ENCODE measurements around the gene CCNJL. TPM values are rescaled to one million over a fixed set of nuclear protein-coding genes. Genes with fewer than 3 reads are reported as not detected.

The CCNJL gene
- total RNA-seq, 1 experiment from 2014 or later, result 17.4 TPM

DNA sequence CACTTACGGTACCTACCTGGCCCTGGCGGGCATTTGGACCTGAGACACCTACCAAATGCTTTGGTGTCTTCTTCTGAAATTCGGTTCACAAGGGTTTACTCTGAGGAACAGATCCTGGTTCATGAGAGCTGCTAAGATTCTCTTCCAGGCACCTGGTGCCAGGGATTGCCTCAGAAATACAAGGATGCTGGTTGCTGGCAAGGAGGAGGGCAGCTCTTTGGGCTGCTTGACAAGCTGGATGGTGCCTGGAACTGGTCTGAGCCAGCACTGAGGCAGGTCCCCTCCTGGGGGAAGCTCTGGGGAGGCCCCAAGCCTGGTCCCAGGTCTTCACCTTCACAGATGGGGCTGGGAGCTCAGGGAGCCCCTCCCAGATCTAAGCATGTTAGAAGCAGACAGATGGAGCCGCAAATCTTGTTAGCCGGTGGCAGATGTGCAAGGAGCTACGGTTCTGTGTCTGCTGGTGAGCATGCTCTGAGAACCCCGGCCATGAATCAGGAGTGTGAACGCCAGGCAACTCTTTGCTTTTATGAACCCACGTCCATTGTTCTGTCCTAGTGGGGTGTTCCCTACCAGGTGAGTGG, 66.8 kb downstream of the CCNJL start:
- BruUV-seq (replicated peaks), result no TSS peak
- Mint-ChIP-seq H3K27ac (ENCODE audit: unreplicated experiment) (no peak overlapping the region), H3K4me3 (ENCODE audit: low read depth, unreplicated experiment) (no peak overlapping the region), H3K4me1 (ENCODE audit: low read depth, unreplicated experiment) (no peaks in the 10 kb centered on the region), H3K9me3 (ENCODE audit: low read depth, unreplicated experiment) (no peaks in the 10 kb centered on the region), H3K36me3 (ENCODE audit: insufficient read depth, unreplicated experiment) (peaks cover 5% of the 10 kb centered on the region), H3K27me3 (ENCODE audit: unreplicated experiment) (no peaks in the 10 kb centered on the region)
- CTCF ChIA-PET, result interaction anchor here (0.5 to 1.2 kb wide), 5 partner anchors 12 to 182 kb away, joined by 3 to 5 read pairs (median 3); no protein-coding TSS in a partner anchor
- intact Hi-C loops (cut with micrococcal nuclease; ENCODE audit: unreplicated experiment), result no loop called here
- TF ChIP-seq, protein P1, sequence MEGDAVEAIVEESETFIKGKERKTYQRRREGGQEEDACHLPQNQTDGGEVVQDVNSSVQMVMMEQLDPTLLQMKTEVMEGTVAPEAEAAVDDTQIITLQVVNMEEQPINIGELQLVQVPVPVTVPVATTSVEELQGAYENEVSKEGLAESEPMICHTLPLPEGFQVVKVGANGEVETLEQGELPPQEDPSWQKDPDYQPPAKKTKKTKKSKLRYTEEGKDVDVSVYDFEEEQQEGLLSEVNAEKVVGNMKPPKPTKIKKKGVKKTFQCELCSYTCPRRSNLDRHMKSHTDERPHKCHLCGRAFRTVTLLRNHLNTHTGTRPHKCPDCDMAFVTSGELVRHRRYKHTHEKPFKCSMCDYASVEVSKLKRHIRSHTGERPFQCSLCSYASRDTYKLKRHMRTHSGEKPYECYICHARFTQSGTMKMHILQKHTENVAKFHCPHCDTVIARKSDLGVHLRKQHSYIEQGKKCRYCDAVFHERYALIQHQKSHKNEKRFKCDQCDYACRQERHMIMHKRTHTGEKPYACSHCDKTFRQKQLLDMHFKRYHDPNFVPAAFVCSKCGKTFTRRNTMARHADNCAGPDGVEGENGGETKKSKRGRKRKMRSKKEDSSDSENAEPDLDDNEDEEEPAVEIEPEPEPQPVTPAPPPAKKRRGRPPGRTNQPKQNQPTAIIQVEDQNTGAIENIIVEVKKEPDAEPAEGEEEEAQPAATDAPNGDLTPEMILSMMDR (IDR thresholded peaks at IDR 0.05; ENCODE audit: unreplicated experiment), result no peak
- no peak for DNase-seq

DNA sequence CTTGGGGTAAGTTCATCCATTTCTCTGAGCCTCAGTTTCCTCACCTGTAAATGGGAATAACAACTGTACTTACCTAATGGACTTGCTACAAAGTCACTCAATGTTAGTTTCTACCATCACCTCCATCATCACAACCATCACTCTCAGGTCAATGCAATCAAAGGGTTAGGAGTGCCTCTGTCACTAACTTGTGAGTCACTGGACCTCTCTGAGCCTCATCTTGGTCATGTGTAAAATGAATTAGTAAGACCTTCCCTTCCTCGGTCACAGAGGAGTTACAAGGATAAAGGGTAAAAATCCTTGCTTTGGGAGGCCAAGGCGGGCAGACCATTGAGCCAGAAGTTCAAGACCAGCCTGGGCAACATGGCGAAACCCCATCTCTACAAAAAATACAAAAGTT, 70.2 kb downstream of the CCNJL start:
- Mint-ChIP-seq H3K27me3 (ENCODE audit: unreplicated experiment) (no peaks in the 10 kb centered on the region), H3K36me3 (ENCODE audit: insufficient read depth, unreplicated experiment) (no peaks in the 10 kb centered on the region), H3K9me3 (ENCODE audit: low read depth, unreplicated experiment) (no peaks in the 10 kb centered on the region), H3K4me1 (ENCODE audit: low read depth, unreplicated experiment) (no peaks in the 10 kb centered on the region), H3K27ac (ENCODE audit: unreplicated experiment) (no peak overlapping the region), H3K4me3 (ENCODE audit: low read depth, unreplicated experiment) (no peak overlapping the region)
- CTCF ChIA-PET, result interaction anchor here (0.8 to 3.0 kb wide), 3 partner anchors 103 to 161 kb away, joined by 3 to 20 read pairs (median 3); no protein-coding TSS in a partner anchor
- BruUV-seq (replicated peaks), result no TSS peak
- TF ChIP-seq, protein P1 (IDR thresholded peaks at IDR 0.05; ENCODE audit: unreplicated experiment), result no peak
- no peak for DNase-seq
- intact Hi-C loops (cut with micrococcal nuclease; ENCODE audit: unreplicated experiment), result no loop called here

DNA sequence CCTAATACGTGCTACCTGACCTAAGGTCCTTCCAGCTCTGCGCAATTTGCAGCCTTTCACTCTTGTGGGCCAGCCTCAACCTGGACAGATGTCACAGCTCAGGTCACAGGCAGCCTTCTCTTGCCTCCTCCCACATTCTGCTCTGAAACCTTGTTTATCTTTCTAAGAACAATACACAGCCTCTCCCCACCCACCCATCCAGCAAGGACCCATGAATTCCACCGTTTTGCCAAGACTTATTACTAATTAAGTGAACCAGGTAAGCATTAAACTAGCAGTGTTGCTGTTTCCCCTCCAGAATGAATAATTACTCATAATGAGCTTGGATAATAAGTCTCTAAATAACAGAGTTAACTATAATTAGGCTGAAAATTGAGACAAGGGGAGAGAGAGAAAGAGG, 72.0 kb downstream of the CCNJL start:
- H3K4me1 Mint-ChIP-seq (ENCODE audit: low read depth, unreplicated experiment), result no peaks in the 10 kb centered on the region
- no peaks in the 10 kb centered on the region for H3K36me3 Mint-ChIP-seq (ENCODE audit: insufficient read depth, unreplicated experiment)
- no peaks in the 10 kb centered on the region for H3K27me3 Mint-ChIP-seq (ENCODE audit: unreplicated experiment)
- intact Hi-C loops (cut with micrococcal nuclease; ENCODE audit: unreplicated experiment), result no loop called here
- CTCF ChIA-PET, result no interaction called here
- TF ChIP-seq, protein P1 (IDR thresholded peaks at IDR 0.05; ENCODE audit: unreplicated experiment), result no peak
- H3K4me3 Mint-ChIP-seq (ENCODE audit: low read depth, unreplicated experiment), result no peak overlapping the region
- no peak for DNase-seq
- H3K9me3 Mint-ChIP-seq (ENCODE audit: low read depth, unreplicated experiment), result no peaks in the 10 kb centered on the region
- no peak overlapping the region for H3K27ac Mint-ChIP-seq (ENCODE audit: unreplicated experiment)
- no TSS peak for BruUV-seq (replicated peaks)

DNA sequence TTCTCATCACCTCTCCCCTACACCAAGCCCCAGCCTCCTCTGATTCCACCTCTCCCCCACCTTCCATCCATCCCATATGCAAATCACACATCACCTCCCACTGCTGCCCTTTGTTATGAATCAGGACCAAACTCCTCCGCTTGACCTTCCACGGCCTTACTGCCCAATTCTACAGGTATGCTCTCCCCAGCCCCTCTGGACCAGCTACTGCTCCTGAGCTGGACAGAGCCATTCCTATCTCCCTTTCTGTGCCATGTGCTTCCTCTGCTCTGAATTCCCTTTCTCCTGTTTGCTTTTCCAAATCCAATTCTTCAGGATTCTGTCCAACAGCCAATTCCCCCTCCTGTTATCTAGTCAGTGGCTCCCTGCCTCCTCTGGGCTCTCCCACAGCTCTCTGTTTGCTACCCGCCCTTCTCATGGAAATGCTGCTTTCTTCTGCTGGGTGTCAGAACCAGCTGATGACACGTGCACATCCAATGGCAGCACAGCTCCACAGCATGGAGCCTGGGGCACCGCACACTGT, 74.7 kb downstream of the CCNJL start:
- Mint-ChIP-seq H3K36me3 (ENCODE audit: insufficient read depth, unreplicated experiment) (no peaks in the 10 kb centered on the region), H3K4me3 (ENCODE audit: low read depth, unreplicated experiment) (no peak overlapping the region), H3K9me3 (ENCODE audit: low read depth, unreplicated experiment) (no peaks in the 10 kb centered on the region), H3K27me3 (ENCODE audit: unreplicated experiment) (no peaks in the 10 kb centered on the region), H3K4me1 (ENCODE audit: low read depth, unreplicated experiment) (no peaks in the 10 kb centered on the region), H3K27ac (ENCODE audit: unreplicated experiment) (no peak overlapping the region)
- TF ChIP-seq, protein P1 (IDR thresholded peaks at IDR 0.05; ENCODE audit: unreplicated experiment), result no peak
- intact Hi-C loops (cut with micrococcal nuclease; ENCODE audit: unreplicated experiment), result no loop called here
- CTCF ChIA-PET, result no interaction called here
- no TSS peak for BruUV-seq (replicated peaks)
- no peak for DNase-seq

Measured in Calu3 (cell line).